ENCODE data around the gene BIK. TPM values are rescaled to one million over a fixed set of nuclear protein-coding genes. Genes with fewer than 3 reads are reported as not detected.

The BIK gene
- total RNA-seq, 1 experiment from 2014 or later: 3.2 TPM

- H3K36me3 Mint-ChIP-seq: peaks cover 39% of the 10 kb centered on the region
- H3K4me3 Mint-ChIP-seq: no peak overlapping the region
- H3K4me1 Mint-ChIP-seq: peaks cover under 1% of the 10 kb centered on the region; the same call in 1 of the 2 replicates
- no peaks in the 10 kb centered on the region for H3K9me3 Mint-ChIP-seq
- ChIA-PET POLR2A (no interaction called here), CTCF (no interaction called here)
- no peak overlapping the region for H3K27ac Mint-ChIP-seq
- no peaks in the 10 kb centered on the region for H3K27me3 Mint-ChIP-seq (ENCODE audit: low read depth)
- ATAC-seq: no peak
- TF ChIP-seq ZNF425 (CRISPR knock-in tag; conservative IDR thresholded peaks at IDR 0.05) (no peak), HMGA2 (CRISPR knock-in tag; IDR thresholded peaks at IDR 0.05) (no peak), SP1 (CRISPR knock-in tag; conservative IDR thresholded peaks at IDR 0.05) (no peak)
- DNase-seq (ENCODE audit: low spot score): no peak
Measured at GRCh38 chr22:43134553-43134952, 24.0 kb downstream of the BIK start.

- Mint-ChIP-seq H3K4me1 (no peaks in the 10 kb centered on the region), H3K27ac (no peak overlapping the region), H3K27me3 (ENCODE audit: low read depth) (no peaks in the 10 kb centered on the region), H3K4me3 (no peak overlapping the region), H3K36me3 (peaks cover 46% of the 10 kb centered on the region), H3K9me3 (no peaks in the 10 kb centered on the region)
- ATAC-seq: no peak
- TF ChIP-seq ZNF232 (CRISPR knock-in tag; IDR thresholded peaks at IDR 0.05) (no peak), TCF7 (CRISPR knock-in tag; IDR thresholded peaks at IDR 0.05; ENCODE audit: low read depth) (no peak), AFF4 (CRISPR knock-in tag; IDR thresholded peaks at IDR 0.05; ENCODE audit: borderline replicate concordance) (no peak), RORB (CRISPR knock-in tag; IDR thresholded peaks at IDR 0.05) (no peak), FOXP4 (CRISPR knock-in tag; IDR thresholded peaks at IDR 0.05) (no peak), HMGA2 (CRISPR knock-in tag; IDR thresholded peaks at IDR 0.05) (no peak), RELA (CRISPR knock-in tag; IDR thresholded peaks at IDR 0.05; ENCODE audit: borderline replicate concordance) (no peak), JAZF1 (CRISPR knock-in tag; IDR thresholded peaks at IDR 0.05) (no peak), NR1H2 (CRISPR knock-in tag; IDR thresholded peaks at IDR 0.05) (no peak), ZNF121 (CRISPR knock-in tag; IDR thresholded peaks at IDR 0.05) (no peak), ZNF317 (CRISPR knock-in tag; IDR thresholded peaks at IDR 0.05; ENCODE audit: borderline replicate concordance, low read depth) (no peak), ZNF138 (CRISPR knock-in tag; conservative IDR thresholded peaks at IDR 0.05) (no peak)
- no peak for DNase-seq (ENCODE audit: low spot score)
- ChIA-PET CTCF (interaction anchor here (1.6 kb wide), 1 partner anchor 52 kb away, joined by 4 read pairs; no protein-coding TSS in a partner anchor), POLR2A (no interaction called here)
Measured at GRCh38 chr22:43135565-43135964, 25.0 kb downstream of the BIK start.

GRCh38 chr22:43136255-43136654 is 25.7 kb downstream of the BIK start:
- peaks cover 52% of the 10 kb centered on the region for H3K36me3 Mint-ChIP-seq
- no peaks in the 10 kb centered on the region for H3K4me1 Mint-ChIP-seq
- DNase-seq (ENCODE audit: low spot score): peak; percentile 63
- no peaks in the 10 kb centered on the region for H3K27me3 Mint-ChIP-seq (ENCODE audit: low read depth)
- ChIA-PET CTCF (interaction anchor here (1.0 to 1.6 kb wide), 4 partner anchors 19 to 76 kb away, joined by 3 to 4 read pairs (median 3); no protein-coding TSS in a partner anchor), POLR2A (no interaction called here)
- TF ChIP-seq ZNF121 (CRISPR knock-in tag; IDR thresholded peaks at IDR 0.05) (no peak), ZNF423 (CRISPR knock-in tag; IDR thresholded peaks at IDR 0.05) (0 out of 2 replicates have a peak, but pooled peaks have one; percentile 37), JUN (CRISPR knock-in tag; IDR thresholded peaks at IDR 0.05) (no peak), MLX (CRISPR knock-in tag; IDR thresholded peaks at IDR 0.05) (no peak), RELA (CRISPR knock-in tag; IDR thresholded peaks at IDR 0.05; ENCODE audit: borderline replicate concordance) (no peak), TP53 (CRISPR knock-in tag; IDR thresholded peaks at IDR 0.05) (no peak)
- peak; percentile 79 for ATAC-seq
- no peak overlapping the region for H3K27ac Mint-ChIP-seq
- no peak overlapping the region for H3K4me3 Mint-ChIP-seq
- no peaks in the 10 kb centered on the region for H3K9me3 Mint-ChIP-seq

Data from WTC11 (cell line).